GM23338 (cell line): ENCODE results near the gene PM20D1. TPM values are rescaled to one million over a fixed set of nuclear protein-coding genes. Genes with fewer than 3 reads are reported as not detected.

Experiments used
- ATAC-seq: fragments of 200-7000 bp; cut with Tn5 transposase; 3 replicates; pipeline ENCODE4 v1.9.1; 2020
- DNase-seq: peaks from one replicate; pipeline ENCODE4 v3.0.0-alpha.2; 2015; ENCODE audit warnings: low spot score
- H2AFZ ChIP-seq: fragments of 200-600 bp; sonication (generic); 2 replicates; pipeline ENCODE4 v1.8.0; 2016; ENCODE audit warnings: antibody characterized with exemption, mild to moderate bottlenecking, moderate library complexity
- H3F3A ChIP-seq: fragments of 200-600 bp; sonication (generic); replicated peaks from 2 replicates; pipeline ENCODE4 v1.8.0; 2017; ENCODE audit warnings: antibody characterized with exemption, mixed run types, low read depth
- H3K27ac ChIP-seq: fragments of 200-600 bp; sonication (generic); 2 replicates; pipeline ENCODE4 v1.6.1; 2016; ENCODE audit warnings: low read depth
- H3K27me3 ChIP-seq: fragments of 200-600 bp; sonication (generic); 2 replicates; pipeline ENCODE4 v1.8.0; 2016; ENCODE audit warnings: mild to moderate bottlenecking, mixed run types, moderate library complexity; ENCODE audit not compliant: insufficient read depth
- H3K36me3 ChIP-seq: fragments of 200-600 bp; sonication (generic); 2 replicates; pipeline ENCODE4 v1.8.0; 2016; ENCODE audit warnings: mild to moderate bottlenecking; ENCODE audit not compliant: insufficient read depth
- H3K4me1 ChIP-seq: fragments of 200-600 bp; sonication (generic); 2 replicates; pipeline ENCODE4 v1.8.0; 2016; ENCODE audit warnings: mild to moderate bottlenecking, moderate library complexity; ENCODE audit not compliant: insufficient read depth
- H3K4me2 ChIP-seq: fragments of 200-600 bp; sonication (generic); 2 replicates; pipeline ENCODE4 v1.7.1; 2017; ENCODE audit warnings: mixed run types
- H3K4me3 ChIP-seq: fragments of 200-600 bp; sonication (generic); 2 replicates; pipeline ENCODE4 v1.6.1; 2016; ENCODE audit warnings: mixed run types
- H3K79me2 ChIP-seq: fragments of 200-600 bp; sonication (generic); replicated peaks from 2 replicates; pipeline ENCODE4 v1.8.0; 2017; ENCODE audit warnings: mild to moderate bottlenecking; ENCODE audit not compliant: insufficient read depth
- H3K9me2 ChIP-seq: fragments of 200-600 bp; sonication (generic); 2 replicates; pipeline ENCODE4 v1.8.0; 2017; ENCODE audit not compliant: insufficient read depth
- H4K20me1 ChIP-seq: fragments of 200-600 bp; sonication (generic); replicated peaks from 2 replicates; pipeline ENCODE4 v1.8.0; 2017; ENCODE audit warnings: mild to moderate bottlenecking; ENCODE audit not compliant: insufficient read depth
- H3K27ac Mint-ChIP-seq: 2 replicates; pipeline ENCODE4 v1.8.0; 2020; ENCODE audit warnings: inconsistent platforms, mild to moderate bottlenecking, moderate library complexity, mixed read lengths
- H3K27me3 Mint-ChIP-seq: 3 replicates; pipeline ENCODE4 v1.8.0; 2022; ENCODE audit warnings: low read depth, mild to moderate bottlenecking, moderate library complexity, mixed read lengths, inconsistent platforms; ENCODE audit not compliant: insufficient read depth, poor library complexity
- H3K36me3 Mint-ChIP-seq: 3 replicates; pipeline ENCODE4 v1.8.0; 2021; ENCODE audit warnings: low read depth, mild to moderate bottlenecking, inconsistent platforms, moderate library complexity, mixed read lengths
- H3K4me1 Mint-ChIP-seq: 3 replicates; pipeline ENCODE4 v1.8.0; 2020; ENCODE audit warnings: mild to moderate bottlenecking, inconsistent platforms, mixed read lengths
- H3K4me3 Mint-ChIP-seq: 3 replicates; pipeline ENCODE4 v1.8.0; 2021; ENCODE audit warnings: moderate library complexity, mild to moderate bottlenecking, inconsistent platforms, mixed read lengths
- H3K9me3 Mint-ChIP-seq: 3 replicates; pipeline ENCODE4 v1.8.0; 2020; ENCODE audit warnings: moderate library complexity, mild to moderate bottlenecking, inconsistent platforms, mixed read lengths
- CREB1 ChIP-seq: fragments of 250-450 bp; sonication (Bioruptor Pico); IDR thresholded peaks from 2 replicates; pipeline ENCODE4 v1.5.0; 2020; ENCODE audit warnings: low read depth, mild to moderate bottlenecking, moderate library complexity
- CTCF ChIP-seq, 2 experiments: fragments of 200-600 bp in 1 of 2; sonication (generic) in 1 of 2; conservative IDR thresholded peaks; 2 replicates each; pipeline versions ENCODE4 v1.5.1 to v1.6.1; 2016 to 2017; ENCODE audit warnings: antibody characterized with exemption in 2 of 2, low read depth in 2 of 2, mild to moderate bottlenecking in 2 of 2, moderate library complexity in 1 of 2
- ETS1 ChIP-seq: IDR thresholded peaks from 2 replicates; pipeline ENCODE4 v1.6.1; 2016; ENCODE audit warnings: antibody characterized with exemption
- EZH2 ChIP-seq: fragments of 200-600 bp; sonication (generic); IDR thresholded peaks from one replicate; pipeline ENCODE4 v1.8.0; 2017; ENCODE audit warnings: antibody characterized with exemption, mild to moderate bottlenecking, low read depth; ENCODE audit not compliant: unreplicated experiment
- EZH2phosphoT487 ChIP-seq: fragments of 200-600 bp; sonication (generic); IDR thresholded peaks from one replicate; pipeline ENCODE4 v1.8.1; 2018; ENCODE audit warnings: antibody characterized with exemption; ENCODE audit not compliant: unreplicated experiment
- REST ChIP-seq: IDR thresholded peaks from one replicate; pipeline ENCODE4 v1.6.1; 2018; ENCODE audit warnings: antibody characterized with exemption; ENCODE audit not compliant: unreplicated experiment
- STAT1 ChIP-seq: IDR thresholded peaks from one replicate; pipeline ENCODE4 v1.6.1; 2016; ENCODE audit warnings: antibody characterized with exemption; ENCODE audit not compliant: unreplicated experiment
- ZNF114 ChIP-seq: fragments of 250-450 bp; sonication (Bioruptor Pico); IDR thresholded peaks from 2 replicates; pipeline ENCODE4 v1.5.0; 2020; ENCODE audit warnings: mild to moderate bottlenecking, moderate library complexity
- ZNF331 ChIP-seq: fragments of 250-450 bp; sonication (Bioruptor Pico); IDR thresholded peaks from 2 replicates; pipeline ENCODE4 v1.5.0; 2020; ENCODE audit warnings: low read depth, mild to moderate bottlenecking, moderate library complexity
- ZNF462 ChIP-seq: fragments of 250-450 bp; sonication (Bioruptor Pico); IDR thresholded peaks from 2 replicates; pipeline ENCODE4 v1.5.0; 2020; ENCODE audit warnings: mild to moderate bottlenecking, moderate library complexity
- polyA plus RNA-seq: library from polyadenylated mRNA; unstranded; fragments of >200 nt; fragmentation: Nextera tagmentation; extraction: Ambion mirVana; gene quantifications from 2 replicates; pipeline ENCODE4 v1.2.1, GENCODE V29; 2016
- total RNA-seq: library from RNA; depleted of rRNA; stranded (reverse); fragments of >200 nt; shearing (Covaris generic); gene quantifications from 2 replicates; pipeline ENCODE4 v1.2.3, GENCODE V29; 2014

The PM20D1 gene
- total and polyA plus RNA-seq, 2 experiments from 2014 or later: 0.10 TPM; not detected in 1

GRCh38 chr1:205802060-205802459 is 47.9 kb downstream of the PM20D1 start:
- Histone ChIP-seq H3K36me3 (no peaks in the 10 kb centered on the region; the same call in 1 of the 2 replicates), H3K79me2 (peaks cover 32% of the 10 kb centered on the region), H3K27ac (no peak overlapping the region), H3F3A (no peaks in the 10 kb centered on the region), H3K4me2 (no peak overlapping the region), H3K4me1 (no peaks in the 10 kb centered on the region), H2AFZ (no peak overlapping the region), H3K9me2 (no peaks in the 10 kb centered on the region), H3K4me3 (no peak overlapping the region), H3K27me3 (no peaks in the 10 kb centered on the region), H4K20me1 (peaks cover 5% of the 10 kb centered on the region; the same call in 1 of the 2 replicates)
- no peak overlapping the region for H3K4me3 Mint-ChIP-seq
- no peak for DNase-seq
- H3K36me3 Mint-ChIP-seq: peaks cover 19% of the 10 kb centered on the region
- H3K9me3 Mint-ChIP-seq: no peaks in the 10 kb centered on the region
- no peak overlapping the region for H3K27ac Mint-ChIP-seq
- peaks cover 10% of the 10 kb centered on the region; the same call in 2 of the 3 replicates for H3K4me1 Mint-ChIP-seq
- ATAC-seq: no peak
- H3K27me3 Mint-ChIP-seq: peaks cover 6% of the 10 kb centered on the region
- TF ChIP-seq CREB1 (CRISPR knock-in tag): no peak
- TF ChIP-seq ETS1: no peak
- no peak for TF ChIP-seq EZH2
- no peak for TF ChIP-seq CTCF (conservative IDR thresholded peaks at IDR 0.05; ENCODE audit: low read depth in 2 of 2)
- no peak for TF ChIP-seq REST
- no peak for TF ChIP-seq ZNF114
- TF ChIP-seq ZNF462: no peak
- no peak for TF ChIP-seq EZH2phosphoT487
- TF ChIP-seq STAT1: no peak
- TF ChIP-seq ZNF331 (CRISPR knock-in tag): no peak
